GM12864 (cell line): ENCODE data around the gene MYH6.

Experiments used
- DNase-seq: peaks from one replicate; pipeline ENCODE4 v3.0.0-alpha.2; 2011; ENCODE audit warnings: low read depth
- H3K4me3 ChIP-seq: 2 replicates; pipeline ENCODE4 v1.5.1; 2011; ENCODE audit warnings: mild to moderate bottlenecking, low read depth, low read length, control low read depth
- TF ChIP-seq, protein P1 (sequence below): IDR thresholded peaks from 2 replicates; pipeline ENCODE4 v1.5.1; 2011; ENCODE audit warnings: low read depth, mild to moderate bottlenecking, moderate library complexity, low read length, control low read depth, inconsistent platforms; ENCODE audit errors: missing control alignments

Gene MYH6

DNA sequence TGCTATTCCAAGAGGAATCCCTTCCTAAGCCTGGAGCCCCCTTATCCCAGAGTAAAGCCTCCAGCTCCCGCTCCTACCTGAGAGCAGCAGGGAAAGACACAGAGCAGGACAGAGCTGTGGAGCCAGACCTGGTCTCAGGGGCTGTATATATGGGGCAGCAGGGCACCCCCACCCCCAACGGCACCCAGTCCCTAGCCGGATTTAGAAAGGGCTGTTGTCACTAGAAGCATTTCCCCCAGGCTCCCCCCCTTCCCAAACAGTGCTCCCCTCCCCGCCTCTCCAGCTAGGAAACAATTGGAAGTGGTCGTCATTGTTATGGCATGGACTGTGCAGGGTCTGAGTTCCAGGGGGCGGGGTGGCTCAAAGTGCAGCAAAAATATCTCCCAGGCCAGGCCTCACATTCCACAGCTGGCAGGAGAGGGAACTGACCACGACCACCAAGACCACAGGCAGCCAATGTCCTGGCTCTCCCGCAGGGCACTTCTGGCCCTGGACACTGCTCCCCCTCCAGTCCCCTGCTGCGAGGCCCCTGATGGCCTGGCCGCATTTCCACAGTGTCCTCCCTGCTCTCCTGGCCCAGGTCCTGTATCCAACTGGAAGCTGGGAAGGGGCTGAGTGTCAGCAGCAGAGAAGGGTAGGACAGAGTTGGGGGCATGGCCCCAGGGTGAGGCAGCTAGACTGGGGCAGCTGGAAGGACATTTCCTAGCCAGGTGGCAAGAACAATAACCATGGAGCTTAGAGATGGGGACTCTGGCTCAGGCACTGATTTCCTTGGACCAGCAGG is 27.7 kb upstream of the MYH6 start, which contains the start of gene MYH7:
MYH7 (minus strand) TSS at position 118 of the 784 bp plus-strand sequence. CDS start 1,928 bp downstream, outside the sequence.
- TF ChIP-seq, protein P1, sequence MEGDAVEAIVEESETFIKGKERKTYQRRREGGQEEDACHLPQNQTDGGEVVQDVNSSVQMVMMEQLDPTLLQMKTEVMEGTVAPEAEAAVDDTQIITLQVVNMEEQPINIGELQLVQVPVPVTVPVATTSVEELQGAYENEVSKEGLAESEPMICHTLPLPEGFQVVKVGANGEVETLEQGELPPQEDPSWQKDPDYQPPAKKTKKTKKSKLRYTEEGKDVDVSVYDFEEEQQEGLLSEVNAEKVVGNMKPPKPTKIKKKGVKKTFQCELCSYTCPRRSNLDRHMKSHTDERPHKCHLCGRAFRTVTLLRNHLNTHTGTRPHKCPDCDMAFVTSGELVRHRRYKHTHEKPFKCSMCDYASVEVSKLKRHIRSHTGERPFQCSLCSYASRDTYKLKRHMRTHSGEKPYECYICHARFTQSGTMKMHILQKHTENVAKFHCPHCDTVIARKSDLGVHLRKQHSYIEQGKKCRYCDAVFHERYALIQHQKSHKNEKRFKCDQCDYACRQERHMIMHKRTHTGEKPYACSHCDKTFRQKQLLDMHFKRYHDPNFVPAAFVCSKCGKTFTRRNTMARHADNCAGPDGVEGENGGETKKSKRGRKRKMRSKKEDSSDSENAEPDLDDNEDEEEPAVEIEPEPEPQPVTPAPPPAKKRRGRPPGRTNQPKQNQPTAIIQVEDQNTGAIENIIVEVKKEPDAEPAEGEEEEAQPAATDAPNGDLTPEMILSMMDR = no peak
- DNase-seq = no peak
- no peak within 1 kb of the TSS for H3K4me3 ChIP-seq

DNA sequence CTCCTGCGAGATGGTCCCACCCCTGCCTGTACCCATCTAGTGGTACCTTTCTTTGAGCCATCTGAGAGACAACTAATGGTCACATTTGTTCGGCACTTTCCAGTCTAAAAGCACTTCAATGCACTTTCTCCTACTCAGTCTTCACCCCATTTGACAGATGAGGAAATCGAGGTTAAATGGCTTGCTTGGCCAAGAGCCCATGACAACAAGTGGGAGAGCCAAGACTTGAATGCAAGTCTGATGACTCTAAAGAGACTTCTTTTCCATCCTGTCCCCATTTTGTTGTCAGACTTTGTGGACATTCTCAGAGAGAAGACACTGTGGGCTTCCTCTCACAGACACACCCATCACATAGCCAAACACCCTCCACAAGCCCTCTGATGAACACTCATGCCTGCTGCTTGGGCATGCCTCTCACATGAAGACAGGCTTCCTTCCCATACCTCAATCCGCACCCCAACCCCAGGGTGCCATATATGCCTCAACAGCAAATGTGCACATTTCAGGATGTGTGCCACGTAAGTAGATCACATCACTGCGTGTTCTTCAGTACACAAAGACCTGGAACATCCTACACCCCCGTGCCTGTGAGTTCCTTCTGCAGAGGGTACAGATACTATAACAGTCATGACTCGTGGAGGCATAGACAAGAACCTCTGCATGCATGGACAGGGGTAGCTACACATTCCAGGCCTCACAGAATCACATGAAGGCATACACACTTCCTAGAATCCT is 26.6 kb upstream of the MYH6 start:
- TF ChIP-seq, protein P1 = no peak
- no peak for DNase-seq
- no peak overlapping the region for H3K4me3 ChIP-seq

DNA sequence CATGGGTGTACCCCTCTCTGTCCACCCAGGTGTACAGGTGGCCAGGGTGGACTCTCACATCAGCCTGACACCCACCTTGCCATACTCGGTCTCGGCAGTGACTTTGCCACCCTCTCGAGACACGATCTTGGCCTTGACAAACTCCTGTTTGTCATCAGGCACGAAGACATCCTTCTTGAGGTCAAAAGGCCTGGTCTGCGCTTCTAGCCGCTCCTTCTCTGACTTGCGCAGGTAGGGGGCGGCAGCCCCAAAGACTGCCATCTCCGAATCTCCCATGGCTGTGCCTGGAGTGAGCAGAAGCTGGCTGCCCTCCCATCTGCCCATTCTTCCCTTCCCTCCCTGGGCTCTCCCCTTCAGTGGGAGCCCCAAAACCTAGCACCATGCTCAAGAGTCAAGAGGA is 25.4 kb upstream of the MYH6 start:
- H3K4me3 ChIP-seq = no peak overlapping the region
- DNase-seq = no peak
- TF ChIP-seq, protein P1 = no peak

DNA sequence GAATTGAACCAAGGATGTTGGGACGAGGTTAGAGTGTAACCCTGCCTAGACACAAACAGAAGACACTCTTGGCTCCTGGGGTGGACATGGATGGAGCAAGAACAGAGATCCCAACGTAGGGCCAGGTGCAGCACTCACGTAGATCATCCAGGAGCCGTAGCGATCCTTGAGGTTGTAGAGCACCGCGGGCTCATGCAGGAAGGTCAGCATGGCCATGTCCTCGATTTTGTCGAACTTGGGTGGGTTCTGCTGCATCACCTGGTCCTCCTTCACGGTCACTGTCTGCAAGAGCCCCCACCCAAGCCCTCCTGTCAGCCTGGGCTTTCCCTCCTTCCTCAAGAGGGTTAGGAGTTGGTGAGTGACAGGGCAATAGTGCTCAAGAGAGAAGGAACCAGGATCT is 24.9 kb upstream of the MYH6 start:
- no peak overlapping the region for H3K4me3 ChIP-seq
- TF ChIP-seq, protein P1 = no peak
- no peak for DNase-seq

DNA sequence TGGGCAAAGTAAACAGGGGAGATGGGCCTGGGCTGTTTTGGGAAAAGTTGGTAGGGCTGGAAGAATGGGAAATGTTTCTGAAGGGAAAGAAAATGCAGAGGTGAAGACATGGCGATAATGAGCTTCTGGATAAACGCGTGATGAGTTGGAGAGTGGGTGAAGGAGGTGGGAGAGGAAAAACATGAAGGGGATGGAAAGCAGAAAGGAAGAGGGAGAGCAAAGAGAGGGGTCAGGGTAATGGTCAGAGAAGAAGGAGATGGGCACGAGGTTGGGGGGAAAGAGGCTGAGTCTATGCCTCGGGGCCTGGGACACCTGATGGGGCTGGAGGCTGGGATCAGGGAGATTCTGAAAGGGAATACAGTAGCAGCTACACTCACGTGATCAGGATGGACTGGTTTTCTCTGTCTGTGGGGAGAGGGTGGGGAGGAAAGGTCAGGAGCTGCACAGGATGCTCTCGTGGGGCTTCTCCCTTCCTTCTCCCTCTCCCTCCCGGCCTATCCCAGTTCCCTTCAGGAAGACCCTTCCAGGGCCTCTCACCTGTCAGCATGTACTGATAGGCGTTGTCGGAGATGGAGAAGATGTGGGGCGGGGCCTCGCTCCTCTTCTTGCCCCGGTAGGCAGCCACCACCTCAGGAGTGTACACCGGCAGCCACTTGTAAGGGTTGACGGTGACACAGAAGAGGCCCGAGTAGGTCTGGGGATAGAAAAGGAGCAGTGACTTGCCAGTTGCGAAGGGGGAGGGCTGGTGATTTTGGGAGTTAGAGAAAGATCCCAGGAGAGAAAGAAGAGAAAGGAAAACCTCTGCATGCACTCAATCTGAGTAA is 24.2 kb upstream of the MYH6 start:
- TF ChIP-seq, protein P1 = no peak
- DNase-seq = no peak
- H3K4me3 ChIP-seq = no peak overlapping the region

DNA sequence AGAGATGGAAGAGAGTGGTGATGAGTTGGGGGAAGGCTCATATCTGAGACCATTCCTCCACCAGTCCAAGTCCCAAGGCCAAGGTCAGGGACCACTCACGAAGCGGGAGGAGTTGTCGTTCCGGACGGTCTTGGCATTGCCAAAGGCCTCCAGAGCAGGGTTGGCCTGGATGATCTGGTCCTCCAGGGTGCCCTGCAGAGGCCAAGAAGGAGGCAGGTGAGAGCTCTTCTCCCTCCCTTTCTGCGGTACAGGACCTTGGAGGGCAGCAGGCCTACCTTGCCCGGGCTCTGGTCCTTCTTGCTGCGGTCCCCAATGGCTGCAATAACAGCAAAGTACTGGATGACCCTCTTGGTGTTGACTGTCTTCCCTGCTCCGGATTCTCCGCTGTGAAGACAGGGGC is 23.4 kb upstream of the MYH6 start:
- DNase-seq = no peak
- no peak overlapping the region for H3K4me3 ChIP-seq
- TF ChIP-seq, protein P1 = no peak
